ENCODE measurements around the gene ANAPC2. TPM values are rescaled to one million over a fixed set of nuclear protein-coding genes. Genes with fewer than 3 reads are reported as not detected.

ANAPC2 gene
- total RNA-seq, 4 donors from 2014 or later, result 18.7 to 28.7 (median 25.1) TPM

- intact Hi-C loops (cut with DNase I), result loop anchor here (2.0 to 5.0 kb wide), 2 partner anchors 20 to 33 kb away; partner anchors contain the start of genes ANAPC2, SSNA1 and TPRN
- 90% methylated on average over 31 of the region's 52 CpGs for WGBS
- Histone ChIP-seq H3K4me1 (peaks cover 30 to 51% (median 36%) of the 10 kb centered on the region in 4 donors), H3K4me3 (no peak overlapping the region), H3K36me3 (peaks cover 0 to 11% (median 5%) of the 10 kb centered on the region in 4 donors), H3K27me3 (no peaks in the 10 kb centered on the region), H3K9me3 (no peaks in the 10 kb centered on the region), H3K27ac (replicated peaks in 1 of 4) (no peak overlapping the region)
- TF ChIP-seq CTCF (IDR thresholded peaks at IDR 0.05) (no peak), POLR2A (IDR thresholded peaks at IDR 0.05; ENCODE audit: low read depth) (no peak), EP300 (IDR thresholded peaks at IDR 0.05) (no peak), POLR2AphosphoS5 (IDR thresholded peaks at IDR 0.05) (no peak)
- DNase-seq (ENCODE audit: extremely low spot score), result no peak
These were observed 32.1 kb upstream of the ANAPC2 start for GRCh38 chr9:137220317-137221094.

GRCh38 chr9:137219757-137220316, 31.5 kb upstream of the ANAPC2 start:
- H3K4me1 ChIP-seq, result peaks cover 30 to 51% (median 36%) of the 10 kb centered on the region in 4 donors
- DNase-seq (ENCODE audit: extremely low spot score), result no peak
- TF ChIP-seq POLR2A (IDR thresholded peaks at IDR 0.05; ENCODE audit: low read depth) (no peak), POLR2AphosphoS5 (IDR thresholded peaks at IDR 0.05) (no peak), CTCF (IDR thresholded peaks at IDR 0.05) (no peak), EP300 (IDR thresholded peaks at IDR 0.05) (no peak)
- no peaks in the 10 kb centered on the region for H3K9me3 ChIP-seq
- H3K27me3 ChIP-seq, result no peaks in the 10 kb centered on the region
- intact Hi-C loops (cut with DNase I), result loop anchor here (2.0 to 5.0 kb wide), 2 partner anchors 19 to 33 kb away; partner anchors contain the start of genes ANAPC2, SSNA1 and TPRN
- H3K27ac ChIP-seq (replicated peaks in 1 of 4), result no peak overlapping the region
- 90% methylated on average over 2 of the region's 10 CpGs for WGBS
- no peak overlapping the region for H3K4me3 ChIP-seq
- H3K36me3 ChIP-seq, result peaks cover 0 to 18% (median 8%) of the 10 kb centered on the region in 4 donors

DNA sequence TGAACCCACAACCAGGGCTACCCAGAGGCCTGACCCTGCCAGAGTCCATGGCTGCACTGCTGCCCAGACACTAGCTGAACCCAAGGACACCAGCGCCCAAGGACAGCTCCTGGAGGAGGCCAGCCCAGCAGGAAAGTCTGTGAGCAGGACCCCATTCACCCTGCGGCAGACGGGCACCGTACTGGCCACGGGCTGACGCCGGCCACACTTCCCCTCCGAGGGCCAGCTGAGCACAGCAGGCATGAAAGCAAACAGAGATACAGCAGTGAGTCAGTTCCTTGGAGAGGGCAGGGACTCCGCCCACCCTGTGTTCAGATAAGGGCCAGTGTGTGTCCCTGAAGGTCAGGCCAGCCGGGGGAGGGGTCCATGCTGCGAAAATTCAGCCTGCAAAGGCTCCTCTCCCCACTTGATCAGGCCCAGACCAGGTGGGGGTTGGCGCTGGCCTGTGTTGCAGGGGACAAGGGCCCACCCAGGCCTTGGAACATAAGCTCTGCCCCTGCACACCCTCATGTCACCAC, 30.5 kb upstream of the ANAPC2 start:
- Histone ChIP-seq H3K4me1 (peaks cover 25 to 46% (median 30%) of the 10 kb centered on the region in 4 donors), H3K4me3 (no peak overlapping the region), H3K27ac (replicated peaks in 1 of 4) (no peak overlapping the region), H3K36me3 (peaks cover 0 to 25% (median 12%) of the 10 kb centered on the region in 4 donors), H3K9me3 (no peaks in the 10 kb centered on the region), H3K27me3 (no peaks in the 10 kb centered on the region)
- WGBS, result 76% methylated on average over 3 of the region's 12 CpGs
- TF ChIP-seq EP300 (IDR thresholded peaks at IDR 0.05), result no peak
- intact Hi-C loops (cut with DNase I), result no loop called here
- DNase-seq (ENCODE audit: extremely low spot score), result no peak

DNA sequence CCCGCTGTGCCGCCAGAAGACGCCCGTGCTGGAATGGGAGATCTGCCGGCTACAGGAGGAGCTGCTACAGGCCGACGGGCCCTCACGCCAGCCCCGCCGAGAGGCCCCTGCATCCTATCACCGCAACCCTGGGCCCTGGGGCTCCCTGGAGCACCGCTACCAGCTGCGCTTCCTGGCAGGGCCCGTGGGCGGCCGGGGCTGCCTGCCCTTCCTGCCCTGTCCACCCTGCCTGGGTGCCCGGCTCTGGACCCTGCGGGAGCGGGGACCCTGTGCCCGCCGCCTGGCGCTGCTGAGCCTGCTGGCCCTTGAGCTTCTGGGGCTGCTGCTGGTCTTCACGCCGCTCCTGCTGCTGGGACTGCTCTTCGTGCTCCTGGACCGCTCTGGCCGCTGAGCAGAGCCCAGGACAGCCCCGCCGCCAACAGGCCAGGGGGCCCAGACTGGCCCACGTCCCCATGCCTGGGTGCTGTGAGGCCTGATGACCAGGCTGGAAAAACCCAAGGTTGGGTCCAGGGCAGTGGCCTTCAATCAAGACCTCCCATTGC, 29.9 kb upstream of the ANAPC2 start:
- Histone ChIP-seq H3K4me1 (peaks cover 24 to 44% (median 29%) of the 10 kb centered on the region in 4 donors), H3K4me3 (no peak overlapping the region), H3K36me3 (peaks cover 0 to 26% (median 13%) of the 10 kb centered on the region in 4 donors), H3K27ac (replicated peaks in 1 of 4) (no peak overlapping the region), H3K9me3 (no peaks in the 10 kb centered on the region), H3K27me3 (no peaks in the 10 kb centered on the region)
- no peak for DNase-seq (ENCODE audit: extremely low spot score)
- no peak for TF ChIP-seq POLR2A (IDR thresholded peaks at IDR 0.05; ENCODE audit: low read depth)
- TF ChIP-seq CTCF (IDR thresholded peaks at IDR 0.05), result no peak
- no peak for TF ChIP-seq EP300 (IDR thresholded peaks at IDR 0.05)
- no peak for TF ChIP-seq POLR2AphosphoS5 (IDR thresholded peaks at IDR 0.05)
- WGBS, result 100% methylated on average over 1 of the region's 30 CpGs
- intact Hi-C loops (cut with DNase I), result no loop called here

Data from esophagus muscularis mucosa (tissue), 4 donors.